ENCODE data around the gene ACTG2. TPM values are rescaled to one million over a fixed set of nuclear protein-coding genes. Genes with fewer than 3 reads are reported as not detected.

The ACTG2 gene
- total and polyA plus RNA-seq, 2 donors from 2014 or later, result 6.6 to 13.7 TPM

- no peak for FAIRE-seq
- peak; percentile 21 for TF ChIP-seq CTCF (IDR thresholded peaks at IDR 0.05; ENCODE audit: borderline replicate concordance, extremely low read depth, insufficient read depth)
These were observed 41.5 kb upstream of the ACTG2 start for GRCh38 chr2:73851274-73851673.

GRCh38 chr2:73852020-73852419 lies 40.8 kb upstream of the ACTG2 start:
- Histone ChIP-seq H3K27ac (ENCODE audit: low read depth in 2 of 2, low read length in 2 of 2) (no peak overlapping the region), H3K27me3 (ENCODE audit: control insufficient read depth, insufficient read depth, low read length) (no peaks in the 10 kb centered on the region), H3K9me3 (ENCODE audit: control insufficient read depth in 2 of 3, insufficient read depth in 1 of 3, low read length in 3 of 3) (no peaks in the 10 kb centered on the region), H3K4me3 (ENCODE audit: low read length in 3 of 3) (no peak overlapping the region), H3K9ac (ENCODE audit: low read length in 3 of 3) (no peak overlapping the region), H3K36me3 (ENCODE audit: control insufficient read depth in 2 of 3, insufficient read depth in 3 of 3, low read length in 3 of 3) (peaks cover 13 to 63% (median 43%) of the 10 kb centered on the region in 3 donors), H3K4me1 (ENCODE audit: control insufficient read depth in 2 of 3, insufficient read depth in 2 of 3, low read depth in 1 of 3, low read length in 3 of 3) (no peaks in the 10 kb centered on the region)
- no peak for TF ChIP-seq CTCF (IDR thresholded peaks at IDR 0.05; ENCODE audit: borderline replicate concordance, extremely low read depth, insufficient read depth)
- DNase-seq (no peak), FAIRE-seq (no peak)
- intact Hi-C loops (cut with DNase I), result no loop called here

More at GRCh38 chr2:73851274-73851673, 41.5 kb upstream of the ACTG2 start:
- no peak overlapping the region for H3K27ac ChIP-seq (ENCODE audit: low read depth in 2 of 2, low read length in 2 of 2)
- H3K36me3 ChIP-seq (ENCODE audit: control insufficient read depth in 2 of 3, insufficient read depth in 3 of 3, low read length in 3 of 3), result peaks cover 15 to 61% (median 36%) of the 10 kb centered on the region in 3 donors
- DNase-seq, result no peak
- H3K9ac ChIP-seq (ENCODE audit: low read length in 3 of 3), result no peak overlapping the region
- no peak overlapping the region for H3K4me3 ChIP-seq (ENCODE audit: low read length in 3 of 3)
- no peaks in the 10 kb centered on the region for H3K9me3 ChIP-seq (ENCODE audit: control insufficient read depth in 2 of 3, insufficient read depth in 1 of 3, low read length in 3 of 3)
- H3K4me1 ChIP-seq (ENCODE audit: control insufficient read depth in 2 of 3, insufficient read depth in 2 of 3, low read depth in 1 of 3, low read length in 3 of 3), result no peaks in the 10 kb centered on the region
- intact Hi-C loops (cut with DNase I), result no loop called here
- no peaks in the 10 kb centered on the region for H3K27me3 ChIP-seq (ENCODE audit: control insufficient read depth, insufficient read depth, low read length)

- DNase-seq (no peak), FAIRE-seq (no peak)
- Histone ChIP-seq H3K4me3 (ENCODE audit: low read length in 3 of 3) (no peak overlapping the region), H3K27ac (ENCODE audit: low read depth in 2 of 2, low read length in 2 of 2) (no peak overlapping the region), H3K4me1 (ENCODE audit: control insufficient read depth in 2 of 3, insufficient read depth in 2 of 3, low read depth in 1 of 3, low read length in 3 of 3) (no peaks in the 10 kb centered on the region), H3K36me3 (ENCODE audit: control insufficient read depth in 2 of 3, insufficient read depth in 3 of 3, low read length in 3 of 3) (peaks cover 2 to 56% (median 30%) of the 10 kb centered on the region in 3 donors), H3K9me3 (ENCODE audit: control insufficient read depth in 2 of 3, insufficient read depth in 1 of 3, low read length in 3 of 3) (no peaks in the 10 kb centered on the region), H3K27me3 (ENCODE audit: control insufficient read depth, insufficient read depth, low read length) (no peaks in the 10 kb centered on the region), H3K9ac (ENCODE audit: low read length in 3 of 3) (no peak overlapping the region)
- intact Hi-C loops (cut with DNase I), result no loop called here
- no peak for TF ChIP-seq CTCF (IDR thresholded peaks at IDR 0.05; ENCODE audit: borderline replicate concordance, extremely low read depth, insufficient read depth)
These were observed 37.3 kb upstream of the ACTG2 start for GRCh38 chr2:73855526-73855925.

GRCh38 chr2:73856214-73856613 lies 36.6 kb upstream of the ACTG2 start:
- Histone ChIP-seq H3K36me3 (ENCODE audit: control insufficient read depth in 2 of 3, insufficient read depth in 3 of 3, low read length in 3 of 3) (peaks cover 2 to 61% (median 35%) of the 10 kb centered on the region in 3 donors), H3K4me1 (ENCODE audit: control insufficient read depth in 2 of 3, insufficient read depth in 2 of 3, low read depth in 1 of 3, low read length in 3 of 3) (no peaks in the 10 kb centered on the region), H3K9ac (ENCODE audit: low read length in 3 of 3) (no peak overlapping the region), H3K4me3 (ENCODE audit: low read length in 3 of 3) (no peak overlapping the region), H3K27ac (ENCODE audit: low read depth in 2 of 2, low read length in 2 of 2) (no peak overlapping the region), H3K27me3 (ENCODE audit: control insufficient read depth, insufficient read depth, low read length) (no peaks in the 10 kb centered on the region), H3K9me3 (ENCODE audit: control insufficient read depth in 2 of 3, insufficient read depth in 1 of 3, low read length in 3 of 3) (no peaks in the 10 kb centered on the region)
- intact Hi-C loops (cut with DNase I), result no loop called here
- no peak for TF ChIP-seq CTCF (IDR thresholded peaks at IDR 0.05; ENCODE audit: borderline replicate concordance, extremely low read depth, insufficient read depth)
- DNase-seq (no peak), FAIRE-seq (no peak)
